ENCODE results near the gene XYLT2. TPM values are rescaled to one million over a fixed set of nuclear protein-coding genes. Genes with fewer than 3 reads are reported as not detected.
"Not testable (repeated sequence)": the region's sequence is repeated elsewhere in the genome, so short reads cannot be mapped to it uniquely, and the experiment has no call there.

XYLT2 gene
- total RNA-seq, 1 donor from 2014 or later = 12.2 TPM

DNA sequence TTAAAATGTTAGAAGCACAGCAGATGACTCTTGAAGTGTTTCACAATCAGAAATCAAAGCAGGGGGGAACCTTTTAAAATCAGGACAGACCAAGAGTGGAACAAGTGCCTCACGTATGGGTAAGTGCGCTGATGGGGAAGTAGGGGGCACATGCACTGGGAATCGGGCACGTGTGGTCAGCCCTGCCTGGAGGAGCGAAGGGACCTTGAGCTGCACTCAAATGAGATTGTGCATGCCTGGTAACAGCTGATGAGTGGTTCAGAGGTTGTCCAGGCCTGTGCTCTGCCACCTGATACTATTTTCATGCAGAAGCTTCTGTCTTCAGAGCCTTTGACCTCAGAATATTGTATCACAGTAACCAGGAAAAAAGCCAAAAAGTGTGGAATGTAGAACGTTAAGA, 13.7 kb upstream of the XYLT2 start:
- Mint-ChIP-seq H3K4me1 (peaks cover 42% of the 10 kb centered on the region), H3K4me3 (peak overlapping the region; percentile 9), H3K27me3 (ENCODE audit: insufficient read depth, low read depth) (peaks cover 6% of the 10 kb centered on the region), H3K9me3 (no peaks in the 10 kb centered on the region), H3K36me3 (no peaks in the 10 kb centered on the region), H3K27ac (peak overlapping the region; percentile 28)
- Histone ChIP-seq H4K20me1 (ENCODE audit: low read depth) (no peaks in the 10 kb centered on the region), H2AFZ (replicated peaks) (no peak overlapping the region), H3K27ac (no peak overlapping the region), H3K4me2 (no peak overlapping the region), H3F3A (ENCODE audit: low read depth) (no peaks in the 10 kb centered on the region), H3K9ac (no peak overlapping the region), H3K9me3 (ENCODE audit: low read depth) (no peaks in the 10 kb centered on the region), H3K79me2 (ENCODE audit: low read depth) (no peaks in the 10 kb centered on the region), H3K27me3 (no peaks in the 10 kb centered on the region), H3K4me1 (peaks cover 6% of the 10 kb centered on the region), H3K36me3 (no peaks in the 10 kb centered on the region), H3K4me3 (no peak overlapping the region)
- DNase-seq (ENCODE audit: low spot score) = no peak
- TF ChIP-seq, protein P1, sequence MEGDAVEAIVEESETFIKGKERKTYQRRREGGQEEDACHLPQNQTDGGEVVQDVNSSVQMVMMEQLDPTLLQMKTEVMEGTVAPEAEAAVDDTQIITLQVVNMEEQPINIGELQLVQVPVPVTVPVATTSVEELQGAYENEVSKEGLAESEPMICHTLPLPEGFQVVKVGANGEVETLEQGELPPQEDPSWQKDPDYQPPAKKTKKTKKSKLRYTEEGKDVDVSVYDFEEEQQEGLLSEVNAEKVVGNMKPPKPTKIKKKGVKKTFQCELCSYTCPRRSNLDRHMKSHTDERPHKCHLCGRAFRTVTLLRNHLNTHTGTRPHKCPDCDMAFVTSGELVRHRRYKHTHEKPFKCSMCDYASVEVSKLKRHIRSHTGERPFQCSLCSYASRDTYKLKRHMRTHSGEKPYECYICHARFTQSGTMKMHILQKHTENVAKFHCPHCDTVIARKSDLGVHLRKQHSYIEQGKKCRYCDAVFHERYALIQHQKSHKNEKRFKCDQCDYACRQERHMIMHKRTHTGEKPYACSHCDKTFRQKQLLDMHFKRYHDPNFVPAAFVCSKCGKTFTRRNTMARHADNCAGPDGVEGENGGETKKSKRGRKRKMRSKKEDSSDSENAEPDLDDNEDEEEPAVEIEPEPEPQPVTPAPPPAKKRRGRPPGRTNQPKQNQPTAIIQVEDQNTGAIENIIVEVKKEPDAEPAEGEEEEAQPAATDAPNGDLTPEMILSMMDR (IDR thresholded peaks at IDR 0.05) = no peak
- no peak for TF ChIP-seq EZH2 (IDR thresholded peaks at IDR 0.05)
- TF ChIP-seq EZH2phosphoT487 (IDR thresholded peaks at IDR 0.05) = no peak

GRCh38 chr17:50333291-50334057, 12.5 kb upstream of the XYLT2 start:
- peak overlapping the region; percentile 60 for H2AFZ ChIP-seq (replicated peaks)
- not testable (repeated sequence) for H3K9ac ChIP-seq; H3K9me3 Mint-ChIP-seq; H3K36me3 ChIP-seq; H4K20me1 ChIP-seq (ENCODE audit: low read depth); H3K27me3 Mint-ChIP-seq (ENCODE audit: insufficient read depth, low read depth); H3K9me3 ChIP-seq (ENCODE audit: low read depth); H3K4me3 ChIP-seq; H3K27me3 ChIP-seq; H3F3A ChIP-seq (ENCODE audit: low read depth); H3K4me2 ChIP-seq; H3K4me1 ChIP-seq; H3K27ac ChIP-seq; H3K36me3 Mint-ChIP-seq; H3K79me2 ChIP-seq (ENCODE audit: low read depth)
- peaks cover 33% of the 10 kb centered on the region for H3K4me1 Mint-ChIP-seq
- TF ChIP-seq, protein P1 (IDR thresholded peaks at IDR 0.05) = peak; percentile 12
- H3K4me3 Mint-ChIP-seq = peak overlapping the region; percentile 10
- peak overlapping the region; percentile 93 for H3K27ac Mint-ChIP-seq
- peak; percentile 28 for DNase-seq (ENCODE audit: low spot score)

DNA sequence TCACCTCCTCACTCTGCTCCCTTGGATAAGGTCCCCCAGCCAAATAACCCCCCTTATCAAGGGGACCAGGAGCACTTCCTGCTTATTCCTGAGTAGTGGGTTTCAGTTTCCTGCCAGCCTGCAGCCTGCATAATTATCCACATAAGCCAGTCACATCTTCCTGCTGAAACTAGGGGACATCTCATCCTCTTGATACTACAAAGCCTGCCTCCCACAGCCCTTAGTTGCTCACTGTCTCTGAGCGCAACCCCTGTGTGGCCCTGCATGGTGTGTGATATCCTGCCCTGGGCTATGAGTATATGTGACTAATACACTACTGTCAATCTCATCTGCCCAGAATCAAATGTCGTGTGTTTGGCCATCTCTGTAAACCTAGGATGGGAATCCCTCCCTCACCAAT, 8.0 kb upstream of the XYLT2 start:
- no peak overlapping the region for H3K27ac Mint-ChIP-seq
- no peak overlapping the region for H2AFZ ChIP-seq (replicated peaks)
- H3K4me1 Mint-ChIP-seq = peaks cover 14% of the 10 kb centered on the region
- H3K9me3 ChIP-seq (ENCODE audit: low read depth) = no peaks in the 10 kb centered on the region
- H3K4me1 ChIP-seq = no peaks in the 10 kb centered on the region
- TF ChIP-seq, protein P1 (IDR thresholded peaks at IDR 0.05) = no peak
- TF ChIP-seq EZH2phosphoT487 (IDR thresholded peaks at IDR 0.05) (no peak), EZH2 (IDR thresholded peaks at IDR 0.05) (no peak)
- H3K4me2 ChIP-seq = no peak overlapping the region
- H4K20me1 ChIP-seq (ENCODE audit: low read depth) = no peaks in the 10 kb centered on the region
- H3F3A ChIP-seq (ENCODE audit: low read depth) = no peaks in the 10 kb centered on the region
- no peak overlapping the region for H3K9ac ChIP-seq
- H3K27me3 Mint-ChIP-seq (ENCODE audit: insufficient read depth, low read depth) = peaks cover 7% of the 10 kb centered on the region
- no peak for DNase-seq (ENCODE audit: low spot score)
- peaks cover 4% of the 10 kb centered on the region for H3K27me3 ChIP-seq
- no peak overlapping the region for H3K27ac ChIP-seq
- no peaks in the 10 kb centered on the region for H3K36me3 ChIP-seq
- no peak overlapping the region for H3K4me3 ChIP-seq
- no peaks in the 10 kb centered on the region for H3K36me3 Mint-ChIP-seq
- H3K9me3 Mint-ChIP-seq = peaks cover 9% of the 10 kb centered on the region
- no peaks in the 10 kb centered on the region for H3K79me2 ChIP-seq (ENCODE audit: low read depth)
- H3K4me3 Mint-ChIP-seq = no peak overlapping the region
